Fibroblast of lung (primary cell): ENCODE results near the gene NOL6. TPM values are rescaled to one million over a fixed set of nuclear protein-coding genes. Genes with fewer than 3 reads are reported as not detected.

ENCODE experiments used
- DNase-seq, 2 donors: peaks; one replicate each; pipeline versions ENCODE4 v3.0.0 to v3.0.0-alpha.2; 2010; ENCODE audit warnings: low read depth in 2 of 2
- H2AFZ ChIP-seq: 2 replicates; pipeline ENCODE4 v1.5.1; 2012; ENCODE audit warnings: low read length, control low read depth, inconsistent platforms
- H3K27ac ChIP-seq: 2 replicates; pipeline ENCODE4 v1.5.1; 2011; ENCODE audit warnings: low read length, control low read depth; ENCODE audit not compliant: insufficient read depth
- H3K27me3 ChIP-seq: 2 replicates; pipeline ENCODE4 v1.5.1; 2011; ENCODE audit warnings: mild to moderate bottlenecking, low read length; ENCODE audit not compliant: control insufficient read depth, insufficient read depth
- H3K36me3 ChIP-seq: 2 replicates; pipeline ENCODE4 v1.5.1; 2011; ENCODE audit warnings: low read length; ENCODE audit not compliant: control insufficient read depth, insufficient read depth
- H3K4me1 ChIP-seq: 2 replicates; pipeline ENCODE4 v1.5.1; 2011; ENCODE audit warnings: low read length; ENCODE audit not compliant: control insufficient read depth, insufficient read depth; ENCODE audit errors: extremely low read depth
- H3K4me2 ChIP-seq: 2 replicates; pipeline ENCODE4 v1.5.1; 2011; ENCODE audit warnings: low read length, control low read depth; ENCODE audit not compliant: insufficient read depth; ENCODE audit errors: extremely low read depth
- H3K4me3 ChIP-seq, 4 experiments: fragments of 200-600 bp in 1 of 4; sonication (generic) in 1 of 4; replicated peaks in 1 of 4; 2 replicates each; pipeline ENCODE4 v1.5.1; 2011 to 2016; ENCODE audit warnings: low read length in 4 of 4, low read depth in 3 of 4, mild to moderate bottlenecking in 3 of 4, control low read depth in 2 of 4, inconsistent platforms in 1 of 4, mixed read lengths in 1 of 4; ENCODE audit not compliant: insufficient read depth in 1 of 4; ENCODE audit errors: control extremely low read depth in 1 of 4
- H3K79me2 ChIP-seq: 2 replicates; pipeline ENCODE4 v1.5.1; 2012; ENCODE audit warnings: mild to moderate bottlenecking, low read length, inconsistent platforms; ENCODE audit not compliant: control insufficient read depth, insufficient read depth
- H3K9ac ChIP-seq: 2 replicates; pipeline ENCODE4 v1.5.1; 2011; ENCODE audit warnings: mild to moderate bottlenecking, low read length, control low read depth; ENCODE audit not compliant: insufficient read depth
- H3K9me3 ChIP-seq: 2 replicates; pipeline ENCODE4 v1.5.1; 2012; ENCODE audit warnings: low read depth, low read length; ENCODE audit not compliant: control insufficient read depth, insufficient read depth
- H4K20me1 ChIP-seq: 2 replicates; pipeline ENCODE4 v1.5.1; 2011; ENCODE audit warnings: low read length; ENCODE audit not compliant: control insufficient read depth, insufficient read depth; ENCODE audit errors: extremely low read depth
- CTCF ChIP-seq, 2 donors: IDR thresholded peaks in 1 of 2; conservative IDR thresholded peaks in 1 of 2; 1 replicate in 1 of 2; 2 replicates in 1 of 2; pipeline ENCODE4 v1.5.1; 2011 to 2012; ENCODE audit warnings: low read length in 2 of 2, control low read depth in 1 of 2, inconsistent platforms in 1 of 2, low read depth in 1 of 2, mild to moderate bottlenecking in 1 of 2
- EZH2 ChIP-seq: IDR thresholded peaks from 2 replicates; pipeline ENCODE4 v1.5.1; 2012; ENCODE audit warnings: low read length, control low read depth, mild to moderate bottlenecking; ENCODE audit errors: missing control alignments
- polyA plus RNA-seq, 2 donors: library from polyadenylated mRNA; depleted of rRNA in 1 of 2; stranded (reverse) in 1 of 2; unstranded in 1 of 2; fragments of >200 nt; gene quantifications; 2 replicates each; pipeline ENCODE4 v1.2.1, GENCODE V29; 2011 to 2012; ENCODE audit warnings: missing spikeins in 1 of 2
- total RNA-seq: library from RNA; depleted of rRNA; stranded (reverse); fragments of >200 nt; gene quantifications from 2 replicates; pipeline ENCODE4 v1.2.1, GENCODE V29; 2014

Gene NOL6
- total and polyA plus RNA-seq, 2 donors (not counting 1 experiment from before 2014, with no cell fraction given) = 15.2 to 24.4 TPM

GRCh38 chr9:33434317-33435105 lies 39.2 kb downstream of the NOL6 start:
- Histone ChIP-seq H3K79me2 (no peaks in the 10 kb centered on the region), H3K27ac (no peak overlapping the region)
- no peak for DNase-seq

GRCh38 chr9:33433871-33434270 lies 39.9 kb downstream of the NOL6 start:
- no peaks in the 10 kb centered on the region for H3K9me3 ChIP-seq
- no peak overlapping the region for H2AFZ ChIP-seq
- DNase-seq = no peak

More at GRCh38 chr9:33434317-33435105, 39.2 kb downstream of the NOL6 start:
- Histone ChIP-seq H3K36me3 (no peaks in the 10 kb centered on the region), H3K9ac (no peak overlapping the region), H3K9me3 (no peaks in the 10 kb centered on the region), H2AFZ (no peak overlapping the region), H3K4me3 (no peak overlapping the region), H3K4me1 (no peaks in the 10 kb centered on the region), H3K4me2 (no peak overlapping the region), H3K27me3 (peaks cover 23% of the 10 kb centered on the region), H4K20me1 (no peaks in the 10 kb centered on the region)
- TF ChIP-seq CTCF (conservative IDR thresholded peaks at IDR 0.05 in 1 of 2, IDR thresholded peaks at IDR 0.05 in 1 of 2; ENCODE audit: low read depth in 1 of 2, low read length in 2 of 2) = no peak
- TF ChIP-seq EZH2 = no peak

GRCh38 chr9:33431420-33431819 lies 42.3 kb downstream of the NOL6 start:
- peak in 1 of 2 donors; percentile 24 for DNase-seq
- Histone ChIP-seq H3K27me3 (peaks cover 14% of the 10 kb centered on the region), H2AFZ (no peak overlapping the region), H3K4me2 (no peak overlapping the region), H3K79me2 (no peaks in the 10 kb centered on the region), H4K20me1 (no peaks in the 10 kb centered on the region), H3K9ac (no peak overlapping the region), H3K4me3 (no peak overlapping the region), H3K4me1 (no peaks in the 10 kb centered on the region), H3K36me3 (no peaks in the 10 kb centered on the region), H3K27ac (no peak overlapping the region), H3K9me3 (no peaks in the 10 kb centered on the region)
- TF ChIP-seq EZH2 (no peak), CTCF (conservative IDR thresholded peaks at IDR 0.05 in 1 of 2, IDR thresholded peaks at IDR 0.05 in 1 of 2; ENCODE audit: low read depth in 1 of 2, low read length in 2 of 2) (no peak)

More at GRCh38 chr9:33433871-33434270, 39.9 kb downstream of the NOL6 start:
- Histone ChIP-seq H3K79me2 (no peaks in the 10 kb centered on the region), H4K20me1 (no peaks in the 10 kb centered on the region), H3K4me3 (no peak overlapping the region), H3K9ac (no peak overlapping the region), H3K4me2 (no peak overlapping the region), H3K27me3 (peaks cover 22% of the 10 kb centered on the region), H3K4me1 (no peaks in the 10 kb centered on the region), H3K27ac (no peak overlapping the region), H3K36me3 (no peaks in the 10 kb centered on the region)
- TF ChIP-seq CTCF (conservative IDR thresholded peaks at IDR 0.05 in 1 of 2, IDR thresholded peaks at IDR 0.05 in 1 of 2; ENCODE audit: low read depth in 1 of 2, low read length in 2 of 2) = no peak
- no peak for TF ChIP-seq EZH2
